Stimulated activated CD8-positive, alpha-beta memory T cell treated with anti-CD3 and anti-CD28 coated beads, Interleukin-12 subunit alpha, Interleukin-12 subunit beta, amount 100 ng/mL, for 24 hours (primary cell): ENCODE results near the gene CSK.

Experiments
- DNase-seq: peaks from one replicate; pipeline ENCODE4 v3.0.0-alpha.2; 2020; ENCODE audit errors: extremely low read depth

The CSK gene

GRCh38 chr15:74801311-74801997 is 19.6 kb downstream of the CSK start:
- DNase-seq, result no peak

DNA sequence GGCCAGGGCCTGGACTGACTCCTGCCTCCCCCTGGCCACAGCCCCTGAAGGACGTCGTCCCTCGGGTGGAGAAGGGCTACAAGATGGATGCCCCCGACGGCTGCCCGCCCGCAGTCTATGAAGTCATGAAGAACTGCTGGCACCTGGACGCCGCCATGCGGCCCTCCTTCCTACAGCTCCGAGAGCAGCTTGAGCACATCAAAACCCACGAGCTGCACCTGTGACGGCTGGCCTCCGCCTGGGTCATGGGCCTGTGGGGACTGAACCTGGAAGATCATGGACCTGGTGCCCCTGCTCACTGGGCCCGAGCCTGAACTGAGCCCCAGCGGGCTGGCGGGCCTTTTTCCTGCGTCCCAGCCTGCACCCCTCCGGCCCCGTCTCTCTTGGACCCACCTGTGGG is 20.4 kb downstream of the CSK start:
- no peak for DNase-seq

GRCh38 chr15:74802862-74803447 is 21.1 kb downstream of the CSK start:
- DNase-seq, result no peak

- no peak for DNase-seq
These were observed 23.1 kb downstream of the CSK start for GRCh38 chr15:74804935-74805334.

DNA sequence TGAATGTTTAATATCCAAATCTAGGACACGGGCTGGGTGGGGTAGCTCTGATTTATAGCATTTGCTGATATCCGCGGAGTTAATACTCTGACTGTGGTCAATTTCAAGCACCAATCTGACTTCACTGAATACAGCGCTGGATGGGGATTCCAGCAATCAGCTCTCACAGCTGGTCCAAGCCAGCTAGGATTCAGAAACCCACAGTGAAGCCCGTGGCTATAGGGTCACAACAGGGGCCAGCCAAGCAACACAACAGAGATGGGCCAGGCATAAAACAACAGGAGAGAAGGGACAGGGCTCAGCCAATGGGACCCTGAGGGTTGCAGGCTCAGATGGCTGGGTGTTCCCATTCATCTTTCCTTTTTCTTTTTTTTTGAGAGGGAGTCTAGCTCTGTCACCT is 25.4 kb downstream of the CSK start:
- no peak for DNase-seq

- no peak for DNase-seq
These were observed 26.4 kb downstream of the CSK start for GRCh38 chr15:74808078-74808839.

DNA sequence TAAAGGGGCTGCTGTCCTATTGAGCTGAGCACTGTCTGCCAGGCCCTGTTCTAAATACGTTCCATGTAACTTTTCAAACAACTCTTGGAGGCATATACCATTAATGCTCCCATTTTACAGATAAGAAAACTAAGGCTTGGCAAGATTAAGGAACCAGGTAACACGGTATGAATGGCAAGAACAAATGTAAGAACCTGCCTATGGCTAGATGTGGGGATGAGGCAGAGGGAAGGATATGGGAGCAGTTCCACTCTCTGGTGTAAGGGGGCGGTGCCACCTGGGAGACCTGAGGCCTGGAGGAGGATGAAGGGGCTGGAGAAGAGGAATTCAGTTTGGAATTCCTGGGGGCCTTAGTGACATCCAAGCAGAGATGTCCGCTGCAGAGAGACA is 27.0 kb downstream of the CSK start:
- no peak for DNase-seq

DNA sequence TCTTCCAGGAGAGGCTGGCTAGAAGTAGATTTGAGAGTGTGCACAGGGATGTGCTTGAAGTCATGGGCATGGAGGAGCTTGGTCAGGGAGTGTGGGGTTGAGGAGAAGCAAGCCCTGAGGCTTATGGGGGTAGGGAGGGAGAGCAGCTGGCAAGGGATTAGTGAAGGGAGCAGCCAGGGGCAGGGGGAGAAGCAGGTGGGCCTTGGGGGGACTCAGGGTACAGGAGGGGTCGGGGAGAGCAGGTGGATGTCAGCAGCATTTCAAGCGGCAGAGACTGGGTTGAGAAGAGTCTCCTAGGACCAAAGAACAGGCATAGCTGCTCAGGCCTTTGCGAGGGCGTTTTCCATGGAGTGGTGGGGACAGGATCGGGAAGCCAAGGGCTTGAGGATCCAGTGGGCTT is 27.4 kb downstream of the CSK start:
- DNase-seq, result no peak

- no peak for DNase-seq
These were observed 28.1 kb downstream of the CSK start for GRCh38 chr15:74809956-74810355.

DNA sequence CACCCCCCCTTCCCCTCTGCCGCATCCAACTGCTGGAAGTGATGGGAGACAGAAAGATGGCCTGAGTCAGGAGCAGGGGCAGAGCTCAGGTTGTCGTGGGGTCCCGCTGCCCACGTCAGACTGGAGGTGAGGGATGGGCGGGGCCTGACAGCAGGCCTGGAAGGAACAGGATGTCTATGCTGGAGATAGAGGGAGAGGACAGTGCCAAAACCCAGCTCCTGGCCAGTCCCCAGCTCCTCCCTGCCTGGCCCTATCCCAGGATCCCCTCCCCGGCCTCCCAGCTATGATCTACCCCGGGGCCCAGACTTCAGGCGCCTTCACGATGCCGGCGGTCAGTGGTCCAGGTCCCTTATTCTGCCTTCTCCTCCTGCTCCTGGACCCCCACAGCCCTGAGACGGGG is 30.7 kb downstream of the CSK start, which contains the start of gene LMAN1L:
TSS of gene LMAN1L (plus strand) at position 303 of the 400 bp plus-strand sequence. CDS start at position 323, 20 bp downstream.
- no peak for DNase-seq

DNA sequence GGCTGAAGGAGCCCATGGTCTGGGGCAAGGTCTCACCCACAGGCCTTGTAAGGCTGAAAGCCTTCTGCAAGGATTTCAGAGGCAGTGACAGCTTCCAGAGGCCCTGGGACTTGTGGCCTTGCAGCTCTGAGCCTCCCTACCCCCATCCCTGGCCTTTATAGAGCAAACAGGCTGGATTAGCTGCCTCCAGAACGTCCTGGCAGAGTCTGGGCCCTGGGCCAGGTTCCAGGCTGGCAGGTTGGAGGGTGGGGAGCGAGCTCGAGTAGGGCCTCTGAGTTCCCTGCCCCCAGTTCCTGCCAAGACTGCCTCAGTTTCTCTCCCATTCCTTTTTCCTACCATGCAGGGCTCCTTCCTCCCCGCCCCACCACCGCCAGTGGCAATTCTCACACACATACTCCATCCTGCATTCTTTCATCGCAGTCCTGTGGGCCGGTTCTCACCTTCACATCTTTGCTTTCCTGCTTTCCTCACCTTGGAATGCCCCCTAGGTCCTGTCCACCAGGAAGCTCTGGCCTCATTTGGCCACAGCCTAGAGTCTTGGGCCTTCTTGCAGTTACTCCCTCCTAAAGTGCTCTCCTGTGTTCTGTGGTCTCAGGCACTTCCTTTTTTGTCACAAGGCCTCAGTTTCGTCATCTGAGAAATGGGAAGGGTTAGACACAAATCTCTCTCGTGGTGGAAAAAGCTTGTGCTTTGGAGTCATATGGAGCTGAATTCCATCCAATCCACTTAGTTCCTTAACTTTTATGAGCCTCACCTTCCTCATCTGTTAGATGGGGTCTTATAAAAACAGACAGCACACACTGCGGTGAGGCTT is 33.4 kb downstream of the CSK start:
- DNase-seq, result no peak

- DNase-seq, result no peak
These were observed 34.1 kb downstream of the CSK start for GRCh38 chr15:74815961-74816360.

DNA sequence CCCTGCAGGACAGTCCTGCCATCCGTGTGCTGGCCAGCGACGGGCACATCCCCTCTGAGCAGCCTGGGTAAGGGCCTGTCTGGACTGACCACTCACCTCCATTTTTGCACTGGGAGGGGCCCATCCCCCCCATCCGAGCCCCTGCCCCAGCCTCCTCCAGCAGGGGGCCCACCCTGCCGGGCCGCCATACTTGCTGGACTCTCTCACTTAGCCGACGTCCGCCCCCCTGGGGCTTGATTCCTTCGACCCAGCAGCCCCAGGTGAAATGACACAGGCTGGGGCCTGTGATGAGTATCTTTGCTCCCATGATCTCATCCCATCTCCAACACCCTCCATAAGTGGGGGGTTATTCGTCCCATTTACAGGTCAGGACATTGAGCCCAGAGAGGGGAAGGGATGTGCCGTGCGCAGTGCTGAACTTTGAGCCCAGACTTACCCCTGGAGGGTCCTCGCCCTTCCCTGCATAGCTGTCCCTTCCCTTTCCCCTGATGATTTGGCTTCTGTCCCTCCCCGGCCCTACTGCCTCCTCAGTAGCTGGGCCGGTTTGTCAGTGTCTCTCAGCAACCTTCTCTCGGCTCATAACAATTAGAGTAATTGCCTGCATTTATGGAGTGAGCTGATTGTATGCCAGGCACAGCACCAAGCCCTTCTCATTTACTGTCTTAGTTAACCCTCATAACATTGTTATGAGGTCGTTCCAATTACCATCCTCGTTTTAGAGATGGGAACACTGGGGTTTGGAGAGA is 34.9 kb downstream of the CSK start:
- no peak for DNase-seq

DNA sequence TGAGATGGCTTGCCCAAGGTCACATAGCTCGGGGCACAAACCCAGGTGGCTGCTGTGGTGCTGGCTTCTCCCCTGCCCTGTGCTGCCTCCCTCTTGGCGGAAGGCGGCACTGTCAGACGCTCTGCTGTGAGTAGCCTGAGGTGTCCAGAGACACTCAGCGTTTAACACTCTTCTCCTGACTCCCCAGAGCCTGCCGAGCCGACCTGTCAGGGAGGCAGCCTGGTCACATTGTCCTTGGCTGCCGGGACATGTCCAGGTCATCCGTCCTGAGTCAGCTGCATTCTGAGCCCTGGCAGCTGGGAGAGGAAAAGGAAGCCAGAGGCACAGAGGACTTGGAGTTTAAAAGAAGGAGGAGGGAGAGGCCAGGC is 35.5 kb downstream of the CSK start:
- DNase-seq, result no peak

DNA sequence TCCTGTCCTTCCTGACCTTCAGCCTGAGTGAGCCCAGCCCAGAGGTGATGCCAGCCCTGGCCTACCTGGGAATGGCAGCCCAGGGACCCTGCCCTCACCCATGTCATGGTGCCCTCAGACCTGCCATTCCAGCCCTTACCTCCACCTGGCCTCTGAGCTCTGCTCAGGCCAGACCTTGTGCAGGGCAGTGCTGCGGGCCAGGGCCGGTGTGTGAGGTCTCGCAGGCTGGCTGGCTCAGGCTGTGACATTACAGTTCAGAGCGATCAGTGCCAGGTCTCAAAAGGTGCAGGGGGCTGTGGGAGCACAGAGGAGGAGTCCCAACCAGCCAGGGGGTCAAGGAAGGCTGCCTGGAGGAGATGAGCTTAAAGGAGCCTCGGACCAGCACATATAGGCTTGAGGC is 38.2 kb downstream of the CSK start:
- DNase-seq, result no peak

- DNase-seq, result no peak
These were observed 39.4 kb downstream of the CSK start for GRCh38 chr15:74821091-74821789.

DNA sequence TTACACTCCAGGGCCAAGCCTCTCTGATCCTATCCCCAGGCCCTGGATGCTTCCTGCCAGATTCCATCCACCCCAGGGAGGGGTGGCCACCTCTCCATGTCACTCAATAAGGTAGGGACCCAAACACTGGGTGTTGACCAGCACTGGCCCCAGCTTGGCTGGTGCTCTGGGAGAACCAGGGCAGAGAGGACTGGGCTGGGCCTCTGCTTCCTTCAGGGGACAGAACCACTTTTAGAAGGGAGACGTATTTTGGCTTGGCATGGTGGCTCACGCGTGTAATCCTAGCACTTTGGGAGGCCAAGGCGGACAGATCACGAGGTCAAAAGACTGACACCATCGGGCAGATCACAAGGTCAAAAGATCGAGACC is 39.9 kb downstream of the CSK start:
- no peak for DNase-seq

DNA sequence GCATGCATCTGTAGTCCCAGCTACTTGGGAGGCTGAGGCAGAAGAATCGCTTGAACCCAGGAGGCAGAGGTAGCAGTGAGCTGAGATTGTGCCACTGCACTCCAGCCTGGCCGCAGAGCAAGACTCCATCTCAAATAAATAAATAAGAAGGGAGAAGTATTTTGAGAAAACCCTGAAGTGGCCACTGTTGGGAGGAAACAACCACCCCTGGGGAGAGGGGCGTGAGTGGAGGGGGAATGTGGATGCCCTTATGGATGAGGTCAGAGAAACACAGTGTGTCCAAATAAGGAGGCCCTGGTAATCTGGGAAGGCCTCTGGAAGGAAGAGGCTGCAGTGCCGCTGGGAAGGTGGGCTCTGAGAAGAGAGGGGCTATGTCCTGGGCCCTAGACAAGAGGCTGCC is 40.4 kb downstream of the CSK start:
- DNase-seq, result no peak

DNA sequence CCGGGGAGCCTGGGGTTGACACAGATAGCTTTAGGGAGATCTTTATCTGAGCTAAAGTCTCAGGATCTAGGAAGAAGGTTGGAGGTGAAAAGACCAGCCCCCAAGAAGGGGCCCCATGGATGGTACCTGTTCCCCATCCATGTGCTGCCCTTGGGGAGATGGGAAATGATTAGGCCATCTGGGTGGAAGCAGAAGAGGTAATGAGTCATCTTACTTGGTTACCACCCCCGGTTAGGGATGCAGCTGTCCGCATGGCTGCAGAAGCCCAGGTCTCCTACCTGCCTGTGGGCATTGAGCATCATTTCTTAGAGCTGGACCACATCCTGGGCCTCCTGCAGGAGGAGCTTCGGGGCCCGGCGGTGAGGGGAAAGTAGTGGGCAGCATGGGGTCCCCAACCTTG is 41.4 kb downstream of the CSK start:
- no peak for DNase-seq

- DNase-seq, result no peak
These were observed 43.1 kb downstream of the CSK start for GRCh38 chr15:74824976-74825375.

DNA sequence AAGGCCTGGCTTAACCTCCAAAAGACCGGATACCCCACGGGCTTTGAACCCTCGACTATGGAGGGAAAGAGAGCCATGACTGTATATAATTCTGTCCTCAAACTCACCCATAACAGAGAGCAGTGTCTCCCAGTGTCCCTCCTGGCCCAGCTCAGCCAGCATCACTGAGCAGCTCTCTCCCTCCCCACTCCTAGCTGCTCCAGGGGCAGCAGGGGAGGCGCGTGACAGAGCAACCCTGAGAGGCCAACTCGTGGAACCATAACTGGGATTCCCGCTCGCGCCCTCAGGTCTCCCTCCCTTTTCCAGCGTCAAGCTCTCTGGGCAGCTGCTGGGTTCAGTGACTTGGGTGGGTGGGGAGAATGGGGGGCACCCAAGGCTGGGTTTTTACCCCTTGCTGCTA is 44.0 kb downstream of the CSK start:
- no peak for DNase-seq
